Osteoblast (primary cell): ENCODE measurements around the gene TYROBP. TPM values are rescaled to one million over a fixed set of nuclear protein-coding genes. Genes with fewer than 3 reads are reported as not detected.

Source experiments
- DNase-seq: peaks from one replicate; pipeline ENCODE4 v3.0.0; 2011; ENCODE audit warnings: low spot score, mixed read lengths; ENCODE audit not compliant: insufficient read length; ENCODE audit errors: missing footprints
- H2AFZ ChIP-seq: 2 replicates; pipeline ENCODE4 v1.6.0; 2011; ENCODE audit warnings: mild to moderate bottlenecking, low read length
- H3K27ac ChIP-seq: 2 replicates; pipeline ENCODE4 v1.5.1; 2011; ENCODE audit warnings: mild to moderate bottlenecking, low read depth, low read length, moderate library complexity
- H3K27me3 ChIP-seq: 2 replicates; pipeline ENCODE4 v1.6.0; 2012; ENCODE audit warnings: mild to moderate bottlenecking, control low read depth, inconsistent platforms, low read length, moderate library complexity; ENCODE audit not compliant: insufficient read depth
- H3K36me3 ChIP-seq: 2 replicates; pipeline ENCODE4 v1.5.1; 2011; ENCODE audit warnings: mild to moderate bottlenecking, low read length, control low read depth, moderate library complexity; ENCODE audit not compliant: insufficient read depth
- H3K4me1 ChIP-seq: 2 replicates; pipeline ENCODE4 v1.5.1; 2011; ENCODE audit warnings: mild to moderate bottlenecking, low read length, control low read depth, moderate library complexity; ENCODE audit not compliant: insufficient read depth
- H3K4me2 ChIP-seq: 2 replicates; pipeline ENCODE4 v1.6.0; 2011; ENCODE audit warnings: mild to moderate bottlenecking, low read length; ENCODE audit not compliant: insufficient read depth
- H3K4me3 ChIP-seq: fragments of 200-600 bp; sonication (generic); 3 replicates; pipeline ENCODE4 v1.5.1; 2012; ENCODE audit warnings: mild to moderate bottlenecking, low read length, inconsistent platforms; ENCODE audit not compliant: insufficient read depth
- H3K79me2 ChIP-seq: 2 replicates; pipeline ENCODE4 v1.6.0; 2012; ENCODE audit warnings: mild to moderate bottlenecking, low read length, control low read depth, inconsistent platforms; ENCODE audit not compliant: insufficient read depth
- H3K9me3 ChIP-seq: 2 replicates; pipeline ENCODE4 v1.5.1; 2011; ENCODE audit warnings: low read depth, low read length, control low read depth
- H4K20me1 ChIP-seq: 2 replicates; pipeline ENCODE4 v1.6.0; 2012; ENCODE audit warnings: mild to moderate bottlenecking, low read length, control low read depth; ENCODE audit not compliant: insufficient read depth
- CTCF ChIP-seq: IDR thresholded peaks from 2 replicates; pipeline ENCODE4 v1.5.1; 2011; ENCODE audit warnings: mild to moderate bottlenecking, low read depth, low read length, moderate library complexity; ENCODE audit errors: extremely low read depth
- total RNA-seq: library from RNA; depleted of rRNA; stranded (reverse); fragments of >200 nt; gene quantifications from 2 replicates; pipeline ENCODE4 v1.2.3, GENCODE V29; 2012

TYROBP gene
- total RNA-seq, 1 donor, result 0.36 TPM

DNA sequence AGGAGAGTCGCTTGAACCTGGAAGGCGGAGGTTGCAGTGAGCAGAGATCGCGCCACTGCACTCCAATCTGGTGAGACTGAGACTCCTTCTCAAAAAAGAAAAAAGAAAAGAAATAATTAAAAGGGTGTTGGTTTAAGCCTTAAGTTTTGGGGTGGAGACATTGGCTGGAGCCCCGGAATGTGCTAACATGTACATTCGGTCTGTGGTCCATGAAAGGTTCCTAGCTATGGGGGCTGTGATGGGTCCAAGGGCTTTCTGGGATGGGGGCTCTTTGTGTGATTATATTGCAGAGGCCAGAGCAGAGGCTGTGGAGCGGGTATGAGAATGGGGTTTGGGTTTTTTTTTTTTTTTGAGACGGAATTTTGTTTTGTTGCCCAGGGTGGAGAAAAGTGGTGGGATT lies 22.2 kb downstream of the TYROBP start:
- DNase-seq, result peak; percentile 87
- no peak for TF ChIP-seq CTCF

GRCh38 chr19:35885225-35885738 lies 22.8 kb downstream of the TYROBP start:
- no peak overlapping the region for H3K27ac ChIP-seq
- H3K9me3 ChIP-seq, result no peaks in the 10 kb centered on the region
- H3K4me3 ChIP-seq, result no peak overlapping the region
- H2AFZ ChIP-seq, result no peak overlapping the region
- no peak overlapping the region for H3K4me2 ChIP-seq
- H3K27me3 ChIP-seq, result no peaks in the 10 kb centered on the region
- TF ChIP-seq CTCF, result no peak
- peaks cover 27% of the 10 kb centered on the region for H3K36me3 ChIP-seq
- no peaks in the 10 kb centered on the region for H3K4me1 ChIP-seq
- DNase-seq, result no peak
- H4K20me1 ChIP-seq, result peaks cover 2% of the 10 kb centered on the region
- no peaks in the 10 kb centered on the region for H3K79me2 ChIP-seq

More for the DNA sequence above, 22.2 kb downstream of the TYROBP start:
- Histone ChIP-seq H3K9me3 (no peaks in the 10 kb centered on the region), H2AFZ (no peak overlapping the region), H3K27me3 (no peaks in the 10 kb centered on the region), H3K4me3 (no peak overlapping the region), H3K4me1 (no peaks in the 10 kb centered on the region), H3K4me2 (no peak overlapping the region), H3K79me2 (no peaks in the 10 kb centered on the region), H3K27ac (no peak overlapping the region), H4K20me1 (peaks cover 2% of the 10 kb centered on the region), H3K36me3 (peaks cover 32% of the 10 kb centered on the region)

GRCh38 chr19:35883882-35884281 lies 24.2 kb downstream of the TYROBP start:
- no peak for DNase-seq
- peaks cover 3% of the 10 kb centered on the region for H3K4me1 ChIP-seq
- H3K27me3 ChIP-seq, result no peaks in the 10 kb centered on the region
- TF ChIP-seq CTCF, result no peak
- peaks cover 2% of the 10 kb centered on the region for H4K20me1 ChIP-seq
- no peak overlapping the region for H3K4me3 ChIP-seq
- peaks cover 13% of the 10 kb centered on the region for H3K36me3 ChIP-seq
- no peak overlapping the region for H2AFZ ChIP-seq
- H3K27ac ChIP-seq, result no peak overlapping the region
- H3K9me3 ChIP-seq, result no peaks in the 10 kb centered on the region
- no peak overlapping the region for H3K4me2 ChIP-seq
- H3K79me2 ChIP-seq, result no peaks in the 10 kb centered on the region

DNA sequence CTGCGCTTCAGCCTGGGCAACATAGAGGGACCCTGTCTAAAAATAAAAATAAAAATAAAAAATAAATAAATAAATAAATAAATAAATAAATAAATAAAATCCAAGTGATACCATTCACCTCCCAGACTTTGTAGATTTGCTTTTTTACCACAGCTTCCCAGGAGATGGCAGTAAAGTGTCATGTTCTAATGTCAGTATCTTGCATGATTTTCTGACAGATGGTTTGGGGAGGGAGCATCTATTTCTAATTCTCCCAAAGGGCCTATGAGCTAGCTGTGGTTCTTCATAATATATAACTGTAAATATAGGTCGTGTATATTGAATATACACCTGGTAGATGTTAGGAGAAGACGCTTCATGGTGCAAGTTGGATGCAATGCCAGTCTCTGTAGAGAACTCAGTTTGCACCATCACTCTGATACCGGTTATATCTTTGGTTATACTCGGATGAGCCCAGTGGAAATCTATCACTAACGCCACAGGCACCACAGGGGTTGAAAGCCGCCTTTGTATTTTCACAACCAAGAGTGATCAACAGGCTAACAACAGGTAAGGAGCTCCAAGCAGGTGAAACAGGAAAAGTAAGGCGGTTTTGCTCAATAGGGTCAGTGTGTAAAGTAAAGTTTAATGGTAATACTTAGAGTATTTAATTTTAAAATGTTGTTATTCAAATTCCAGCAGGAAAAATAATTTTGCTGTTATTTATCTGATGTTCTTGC lies 25.8 kb downstream of the TYROBP start:
- TF ChIP-seq CTCF, result peak; percentile 47
- Histone ChIP-seq H3K9me3 (no peaks in the 10 kb centered on the region), H4K20me1 (peaks cover 2% of the 10 kb centered on the region), H3K27ac (no peak overlapping the region), H3K4me3 (no peak overlapping the region), H2AFZ (no peak overlapping the region), H3K36me3 (peaks cover 2% of the 10 kb centered on the region), H3K79me2 (no peaks in the 10 kb centered on the region), H3K27me3 (no peaks in the 10 kb centered on the region), H3K4me2 (no peak overlapping the region), H3K4me1 (peaks cover 3% of the 10 kb centered on the region)
- DNase-seq, result peak; percentile 94
